BE2C (cell line): ENCODE results near the gene GSG1L.

ENCODE experiments used
- DNase-seq: peaks from one replicate; pipeline ENCODE4 v3.0.0-alpha.2; 2020
- H3K27me3 ChIP-seq: fragments of 250-450 bp; sonication (Bioruptor Pico); 2 replicates; pipeline ENCODE4 v1.5.1; 2020; ENCODE audit warnings: mild to moderate bottlenecking
- H3K36me3 ChIP-seq: fragments of 250-450 bp; sonication (Bioruptor Pico); 2 replicates; pipeline ENCODE4 v1.5.1; 2020; ENCODE audit warnings: mild to moderate bottlenecking
- H3K4me1 ChIP-seq: fragments of 250-450 bp; sonication (Bioruptor Pico); 2 replicates; pipeline ENCODE4 v1.5.1; 2020
- H3K4me3 ChIP-seq: 2 replicates; pipeline ENCODE4 v1.5.1; 2011; ENCODE audit warnings: low read depth, low read length
- H3K9me3 ChIP-seq: fragments of 250-450 bp; sonication (Bioruptor Pico); 2 replicates; pipeline ENCODE4 v1.5.1; 2020
- CTCF ChIP-seq: IDR thresholded peaks from 2 replicates; pipeline ENCODE4 v1.5.1; 2012; ENCODE audit warnings: mild to moderate bottlenecking, low read depth, low read length

GSG1L gene

GRCh38 chr16:28101533-28101890, 38.0 kb upstream of the GSG1L start:
- no peaks in the 10 kb centered on the region for H3K27me3 ChIP-seq
- no peaks in the 10 kb centered on the region for H3K4me1 ChIP-seq
- H3K4me3 ChIP-seq: no peak overlapping the region
- TF ChIP-seq CTCF: no peak
- H3K9me3 ChIP-seq: no peaks in the 10 kb centered on the region
- DNase-seq: no peak
- peaks cover 92% of the 10 kb centered on the region for H3K36me3 ChIP-seq

DNA sequence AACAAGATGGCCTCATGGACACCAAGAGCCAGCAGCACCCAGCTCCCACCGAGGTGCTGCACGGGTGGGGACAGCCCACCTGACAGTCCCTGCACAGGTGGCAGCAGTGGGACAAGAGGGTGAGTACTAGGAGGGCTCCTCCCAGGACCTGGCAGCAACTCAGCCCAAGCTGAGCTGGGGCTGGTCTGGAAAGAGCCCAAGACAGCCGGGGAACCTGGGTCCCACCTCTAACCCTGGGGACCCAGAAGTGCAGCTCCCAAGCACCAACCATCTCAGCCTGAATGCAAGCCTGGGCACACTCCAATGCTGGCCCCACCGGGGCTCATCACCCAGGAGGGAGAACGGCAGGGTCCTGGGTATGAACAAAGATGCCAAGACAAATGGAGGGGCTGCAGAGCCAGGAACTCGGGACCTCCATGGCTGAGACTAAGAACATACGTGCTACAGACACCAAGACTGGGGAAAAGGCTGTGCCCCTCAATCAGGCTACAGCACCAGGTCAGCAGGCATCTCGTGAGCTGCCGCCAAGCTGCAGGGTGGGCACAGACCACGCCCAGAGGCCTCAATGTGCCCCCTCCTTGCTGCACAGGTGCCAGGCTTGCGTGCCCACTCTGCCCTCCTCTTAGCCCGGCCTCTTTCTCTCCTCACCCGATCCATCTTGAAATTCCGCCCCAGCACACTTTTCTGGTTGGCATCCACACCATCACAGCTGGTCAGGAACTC, 37.5 kb upstream of the GSG1L start:
- Histone ChIP-seq H3K4me1 (no peaks in the 10 kb centered on the region), H3K4me3 (no peak overlapping the region), H3K36me3 (peaks cover 87% of the 10 kb centered on the region), H3K27me3 (no peaks in the 10 kb centered on the region), H3K9me3 (no peaks in the 10 kb centered on the region)
- no peak for DNase-seq
- no peak for TF ChIP-seq CTCF

GRCh38 chr16:28098959-28099945, 35.7 kb upstream of the GSG1L start:
- Histone ChIP-seq H3K4me3 (no peak overlapping the region), H3K4me1 (no peaks in the 10 kb centered on the region), H3K9me3 (no peaks in the 10 kb centered on the region), H3K27me3 (no peaks in the 10 kb centered on the region), H3K36me3 (peaks cover 70% of the 10 kb centered on the region)
- DNase-seq: no peak
- no peak for TF ChIP-seq CTCF

DNA sequence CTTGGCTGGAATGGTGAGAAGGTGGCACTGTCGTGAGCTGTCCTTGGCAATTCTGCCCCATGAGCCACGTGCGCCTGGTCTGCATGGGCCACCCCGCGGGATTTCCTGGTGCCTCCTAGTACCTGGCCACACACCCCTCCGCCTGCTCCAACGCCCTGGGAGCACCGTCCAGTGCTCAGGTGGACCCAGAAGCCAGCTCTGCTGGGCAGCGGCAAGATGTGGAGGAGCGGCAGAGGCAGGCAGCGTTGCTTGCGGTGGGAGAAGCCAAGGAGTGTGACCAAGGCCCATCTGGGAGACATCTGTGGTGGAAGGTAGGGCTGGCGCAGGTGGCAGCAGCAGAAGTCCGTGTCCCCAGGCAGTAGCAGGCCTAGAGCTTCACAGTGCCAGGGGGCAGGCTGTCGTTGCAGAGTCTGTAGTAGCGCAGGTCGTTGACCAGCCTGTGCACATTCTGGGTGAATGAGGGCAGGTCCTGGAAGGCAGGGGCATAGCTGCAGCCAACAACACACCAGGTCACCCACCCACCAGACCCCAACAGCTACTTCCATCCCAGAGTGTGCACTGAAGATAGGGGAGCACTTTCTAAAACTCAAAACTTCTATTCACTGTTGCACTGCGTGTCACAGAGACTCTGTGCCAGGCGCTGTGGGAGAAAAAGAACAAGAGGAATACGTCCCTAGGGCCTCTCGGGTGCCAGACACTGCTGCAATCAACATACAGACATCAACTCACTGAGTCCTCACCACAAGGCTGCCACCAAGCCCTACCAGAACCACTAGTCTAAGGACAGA, 34.9 kb upstream of the GSG1L start:
- Histone ChIP-seq H3K4me1 (no peaks in the 10 kb centered on the region; the same call in 1 of the 2 replicates), H3K27me3 (no peaks in the 10 kb centered on the region), H3K4me3 (no peak overlapping the region), H3K36me3 (peaks cover 64% of the 10 kb centered on the region), H3K9me3 (no peaks in the 10 kb centered on the region)
- DNase-seq: no peak
- no peak for TF ChIP-seq CTCF

- no peaks in the 10 kb centered on the region for H3K27me3 ChIP-seq
- no peak for TF ChIP-seq CTCF
- H3K4me3 ChIP-seq: no peak overlapping the region
- no peak for DNase-seq
- no peaks in the 10 kb centered on the region for H3K9me3 ChIP-seq
- H3K4me1 ChIP-seq: no peaks in the 10 kb centered on the region; the same call in 1 of the 2 replicates
- H3K36me3 ChIP-seq: peaks cover 53% of the 10 kb centered on the region
These were observed 33.7 kb upstream of the GSG1L start for GRCh38 chr16:28096983-28097899.
